HCT116 (cell line): ENCODE data around the gene MPV17L2. TPM values are rescaled to one million over a fixed set of nuclear protein-coding genes. Genes with fewer than 3 reads are reported as not detected.
A peak's percentile ranks its signal among the peaks of the same experiment; 100 is the strongest.

Source experiments
- ATAC-seq: fragments of 200-7000 bp; cut with Tn5 transposase; 2 replicates; pipeline ENCODE4 v1.9.1; 2020; ENCODE audit warnings: mild to moderate bottlenecking, moderate library complexity
- BruUV-seq: library from RNA; stranded (reverse); fragments of 400-500 nt; replicated peaks from 2 replicates; lab custom pipeline; 2021; lab: Mats Ljungman, UMichigan
- CTCF ChIA-PET: fragments of 300-600 bp; sonication (Branson Sonifier 250); formaldehyde crosslinking; loops from one replicate; lab custom pipeline; 2021; ENCODE audit warnings: antibody characterized with exemption; lab: Charles Lee
- POLR2A ChIA-PET: fragments of 300-600, 350-600 bp; sonication (Branson Sonifier 250); formaldehyde crosslinking; loops from one replicate; lab custom pipeline; 2021; ENCODE audit warnings: antibody characterized with exemption; lab: Charles Lee
- RAD21 ChIA-PET, 2 experiments: fragments of 300-600 bp; sonication (Branson Sonifier 250); formaldehyde crosslinking; loops; one replicate each; lab custom pipeline; 2023; ENCODE audit warnings: low total read pairs in 2 of 2; ENCODE audit not compliant: uncharacterized antibody in 2 of 2, unreplicated experiment in 2 of 2, low non-redundant PET in 1 of 2; lab: Charles Lee
- DNase-seq: peaks from one replicate; pipeline ENCODE4 v3.0.0-alpha.2; 2010; ENCODE audit warnings: low read depth, low spot score
- H2AFZ ChIP-seq: fragments of 200-600 bp; shearing (Covaris generic), sonication (generic); 2 replicates; pipeline ENCODE4 v1.6.1; 2017; ENCODE audit warnings: low read depth, mixed run types, mixed read lengths, antibody characterized with exemption, low read length; ENCODE audit not compliant: poor library complexity, severe bottlenecking
- H3K27ac ChIP-seq: 2 replicates; pipeline ENCODE4 v1.5.1; 2012; ENCODE audit warnings: low read depth, low read length
- H3K27me3 ChIP-seq: fragments of 200-600 bp; sonication (generic); 2 replicates; pipeline ENCODE4 v1.6.1; 2016; ENCODE audit warnings: mixed run types, low read length, mixed read lengths; ENCODE audit not compliant: insufficient read depth
- H3K36me3 ChIP-seq, 2 experiments: fragments of 200-500 bp in 1 of 2; fragments of 200-600 bp in 1 of 2; sonication (Bioruptor generic) in 1 of 2; sonication (generic) in 1 of 2; 2 replicates each; pipeline versions ENCODE4 v1.5.1 to v1.6.1; 2014 to 2016; ENCODE audit warnings: low read length in 2 of 2, inconsistent platforms in 1 of 2, mixed read lengths in 1 of 2, mixed run types in 1 of 2; ENCODE audit not compliant: insufficient read depth in 2 of 2, control insufficient read depth in 1 of 2
- H3K4me1 ChIP-seq, 2 experiments: fragments of 200-600 bp in 1 of 2; sonication (generic) in 1 of 2; 2 replicates each; pipeline versions ENCODE4 v1.5.1 to v1.6.1; 2012 to 2017; ENCODE audit warnings: low read length in 2 of 2, inconsistent platforms in 1 of 2, mild to moderate bottlenecking in 1 of 2, mixed read lengths in 1 of 2, mixed run types in 1 of 2, moderate library complexity in 1 of 2; ENCODE audit not compliant: insufficient read depth in 2 of 2, control insufficient read depth in 1 of 2
- H3K4me2 ChIP-seq: fragments of 200-600 bp; sonication (generic); 2 replicates; pipeline ENCODE4 v1.6.1; 2017; ENCODE audit warnings: mixed run types, low read length, mixed read lengths
- H3K4me3 ChIP-seq, 2 experiments: fragments of 200-600 bp in 1 of 2; sonication (generic) in 1 of 2; replicated peaks in 1 of 2; 2 replicates each; pipeline ENCODE4 v1.5.1; 2011 to 2016; ENCODE audit warnings: low read length in 2 of 2, control low read depth in 1 of 2, low read depth in 1 of 2, mild to moderate bottlenecking in 1 of 2, mixed read lengths in 1 of 2, mixed run types in 1 of 2
- H3K79me2 ChIP-seq: fragments of 200-600 bp; sonication (generic); 2 replicates; pipeline ENCODE4 v1.6.1; 2017; ENCODE audit warnings: mild to moderate bottlenecking, mixed run types, low read length, moderate library complexity, mixed read lengths; ENCODE audit not compliant: insufficient read depth
- H3K9ac ChIP-seq: fragments of 200-600 bp; sonication (generic); 2 replicates; pipeline ENCODE4 v1.6.1; 2016; ENCODE audit warnings: low read length, mixed read lengths
- H3K9me2 ChIP-seq: fragments of 200-600 bp; sonication (generic), shearing (Covaris generic); 2 replicates; pipeline ENCODE4 v1.6.1; 2017; ENCODE audit warnings: mixed run types, mild to moderate bottlenecking, moderate library complexity; ENCODE audit not compliant: insufficient read depth
- H3K9me3 ChIP-seq, 2 experiments: fragments of 200-500 bp in 1 of 2; fragments of 200-600 bp in 1 of 2; sonication (Bioruptor generic) in 1 of 2; sonication (generic) in 1 of 2; 2 replicates each; pipeline ENCODE4 v1.6.1; 2014 to 2017; ENCODE audit warnings: low read length in 2 of 2, mixed read lengths in 2 of 2, inconsistent platforms in 1 of 2, low read depth in 1 of 2, mild to moderate bottlenecking in 1 of 2, mixed run types in 1 of 2, moderate library complexity in 1 of 2; ENCODE audit not compliant: control insufficient read depth in 1 of 2, insufficient read depth in 1 of 2
- H4K20me1 ChIP-seq: fragments of 200-600 bp; sonication (generic), shearing (Covaris generic); 2 replicates; pipeline ENCODE4 v1.6.1; 2017; ENCODE audit warnings: mixed run types, mild to moderate bottlenecking, moderate library complexity; ENCODE audit not compliant: insufficient read depth
- CBX3 ChIP-seq: IDR thresholded peaks from 2 replicates; pipeline ENCODE4 v1.6.1; 2012; ENCODE audit warnings: low read depth
- CEBPB ChIP-seq: IDR thresholded peaks from 2 replicates; pipeline ENCODE4 v1.6.1; 2012; ENCODE audit warnings: low read depth
- ELF1 ChIP-seq: IDR thresholded peaks from 2 replicates; pipeline ENCODE4 v1.6.1; 2012; ENCODE audit warnings: low read depth, borderline replicate concordance
- EZH2phosphoT487 ChIP-seq: fragments of 200-600 bp; IDR thresholded peaks from 2 replicates; pipeline ENCODE4 v1.6.1; 2018; ENCODE audit warnings: antibody characterized with exemption, borderline replicate concordance
- FOSL1 ChIP-seq: IDR thresholded peaks from 2 replicates; pipeline ENCODE4 v1.6.1; 2012; ENCODE audit warnings: low read depth
- JUND ChIP-seq: IDR thresholded peaks from 2 replicates; pipeline ENCODE4 v1.6.1; 2012
- POLR2A ChIP-seq: IDR thresholded peaks from 2 replicates; pipeline ENCODE4 v1.7.0; 2011; ENCODE audit warnings: borderline replicate concordance; ENCODE audit not compliant: insufficient read depth, insufficient read length; ENCODE audit errors: extremely low read depth
- POLR2AphosphoS5 ChIP-seq: IDR thresholded peaks from 2 replicates; pipeline ENCODE4 v1.6.1; 2011; ENCODE audit warnings: mild to moderate bottlenecking, low read depth, low read length, moderate library complexity
- RAD21 ChIP-seq: IDR thresholded peaks from 2 replicates; pipeline ENCODE4 v1.6.1; 2012; ENCODE audit warnings: low read depth, mild to moderate bottlenecking
- SIN3A ChIP-seq: IDR thresholded peaks from 2 replicates; pipeline ENCODE4 v1.6.1; 2012; ENCODE audit warnings: low read depth
- SP1 ChIP-seq: IDR thresholded peaks from 2 replicates; pipeline ENCODE4 v1.6.1; 2012; ENCODE audit warnings: low read depth
- TCF7L2 ChIP-seq: IDR thresholded peaks from 2 replicates; pipeline ENCODE4 v1.7.0; 2011; ENCODE audit warnings: borderline replicate concordance, inconsistent platforms; ENCODE audit not compliant: insufficient read depth, insufficient read length; ENCODE audit errors: extremely low read depth
- YY1 ChIP-seq: IDR thresholded peaks from 2 replicates; pipeline ENCODE4 v1.6.1; 2011; ENCODE audit warnings: low read length, low read depth, moderate library complexity, mild to moderate bottlenecking; ENCODE audit not compliant: insufficient replicate concordance; ENCODE audit errors: extremely low read depth
- ZFX ChIP-seq: fragments of 450-650 bp; IDR thresholded peaks from 2 replicates; pipeline ENCODE4 v1.6.1; 2017
- ZNF274 ChIP-seq: fragments of 200-500 bp; sonication (Bioruptor generic); IDR thresholded peaks from 2 replicates; pipeline ENCODE4 v1.6.1; 2014; ENCODE audit warnings: mild to moderate bottlenecking, low read depth, low read length, inconsistent platforms
- intact Hi-C: fragments of 100-400 bp; cut with micrococcal nuclease; formaldehyde crosslinking; loops from 2 replicates; pipeline ENCODE4 v1.10.0; 2022
- total RNA-seq: library from RNA; stranded (reverse); gene quantifications from one replicate; pipeline ENCODE4 v1.2.1, GENCODE V29; 2021; ENCODE audit not compliant: unreplicated experiment
- TF ChIP-seq, protein P1 (sequence below): IDR thresholded peaks from 2 replicates; pipeline ENCODE4 v1.6.1; 2011; ENCODE audit warnings: mild to moderate bottlenecking, low read length, moderate library complexity; ENCODE audit not compliant: insufficient replicate concordance; ENCODE audit errors: extremely low read depth
- TF ChIP-seq, protein P2 (sequence below): IDR thresholded peaks from 2 replicates; pipeline ENCODE4 v1.6.1; 2012
- TF ChIP-seq, protein P3 (sequence below): IDR thresholded peaks from 2 replicates; pipeline ENCODE4 v1.6.1; 2012; ENCODE audit warnings: low read depth
- TF ChIP-seq, protein P4 (sequence below), 3 experiments: fragments of 200-600 bp in 1 of 3; sonication (generic) in 1 of 3; IDR thresholded peaks in 2 of 3; conservative IDR thresholded peaks in 1 of 3; 2 replicates each; pipeline ENCODE4 v1.5.1; 2012 to 2017; ENCODE audit warnings: low read depth in 2 of 3, low read length in 2 of 3, antibody characterized with exemption in 1 of 3, borderline replicate concordance in 1 of 3, control low read depth in 1 of 3, mild to moderate bottlenecking in 1 of 3, mixed read lengths in 1 of 3, mixed run types in 1 of 3, moderate library complexity in 1 of 3; ENCODE audit not compliant: insufficient read depth in 1 of 3

MPV17L2 gene
- total RNA-seq, 1 experiment from 2014 or later: 18.7 TPM

DNA sequence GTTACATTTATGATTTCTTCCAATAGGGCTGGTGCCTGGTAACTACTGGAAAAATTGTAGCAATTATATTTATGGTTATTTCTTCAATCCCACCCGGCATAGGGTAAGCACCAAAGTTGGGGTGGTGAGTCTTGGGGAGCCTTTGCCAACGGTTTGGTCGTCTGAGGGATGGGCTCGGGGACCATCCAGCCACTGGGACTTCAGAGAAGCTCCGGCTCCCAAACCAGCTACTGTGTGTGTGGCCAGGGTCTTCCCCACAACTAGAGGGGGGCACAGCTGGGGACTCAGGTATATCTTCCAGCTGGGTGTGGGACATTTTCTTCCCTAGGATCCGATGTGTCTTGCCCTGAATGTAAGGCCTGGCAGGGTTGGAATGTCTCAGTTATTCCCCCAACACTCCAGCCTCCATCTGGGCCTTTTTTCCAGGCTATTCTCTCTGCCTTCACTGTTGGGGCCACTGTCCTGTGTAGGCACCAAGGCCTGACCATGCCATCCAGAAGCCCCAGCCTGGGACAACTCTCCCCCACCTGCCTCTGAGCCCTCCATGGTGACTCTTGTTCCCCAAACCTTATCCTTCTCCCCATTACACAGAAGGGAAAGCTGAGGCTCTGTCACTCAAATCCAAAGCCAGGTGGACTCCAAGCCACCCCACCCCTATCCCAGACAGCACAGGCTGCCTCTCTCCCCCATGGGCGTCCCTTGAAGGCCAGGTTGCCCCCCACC is 20.5 kb upstream of the MPV17L2 start:
- RAD21 ChIA-PET: interaction anchor here in 1 of 2 experiments (0.6 kb wide), 1 partner anchor 73 kb away, joined by 3 read pairs; no protein-coding TSS in a partner anchor
- POLR2A ChIA-PET: no interaction called here
- H4K20me1 ChIP-seq: no peaks in the 10 kb centered on the region
- no peaks in the 10 kb centered on the region for H3K9me3 ChIP-seq
- 0 out of 2 replicates have a peak overlapping the region, but pooled peaks have one; percentile 78 for H3K27ac ChIP-seq
- H3K4me2 ChIP-seq: no peak overlapping the region
- H3K9me2 ChIP-seq: no peaks in the 10 kb centered on the region
- peaks cover 11 to 20% of the 10 kb centered on the region in 2 experiments for H3K4me1 ChIP-seq
- no peak overlapping the region for H3K4me3 ChIP-seq
- no TSS peak for BruUV-seq
- peaks cover 10% of the 10 kb centered on the region; the same call in 1 of the 2 replicates for H3K79me2 ChIP-seq
- no peaks in the 10 kb centered on the region for H3K27me3 ChIP-seq
- peaks cover 10 to 19% of the 10 kb centered on the region in 2 experiments; a peak in 3 of 4 replicates for H3K36me3 ChIP-seq
- H3K9ac ChIP-seq: no peak overlapping the region
- ATAC-seq (no peak), DNase-seq (no peak)
- no peak for TF ChIP-seq YY1
- TF ChIP-seq POLR2AphosphoS5: no peak
- TF ChIP-seq SP1: no peak
- no peak for TF ChIP-seq FOSL1
- no peak for TF ChIP-seq RAD21
- TF ChIP-seq CBX3: no peak
- no peak for TF ChIP-seq TCF7L2
- no peak for TF ChIP-seq ZFX
- no peak for TF ChIP-seq EZH2phosphoT487
- TF ChIP-seq ZNF274: no peak
- no peak for TF ChIP-seq JUND
- TF ChIP-seq, protein P1, sequence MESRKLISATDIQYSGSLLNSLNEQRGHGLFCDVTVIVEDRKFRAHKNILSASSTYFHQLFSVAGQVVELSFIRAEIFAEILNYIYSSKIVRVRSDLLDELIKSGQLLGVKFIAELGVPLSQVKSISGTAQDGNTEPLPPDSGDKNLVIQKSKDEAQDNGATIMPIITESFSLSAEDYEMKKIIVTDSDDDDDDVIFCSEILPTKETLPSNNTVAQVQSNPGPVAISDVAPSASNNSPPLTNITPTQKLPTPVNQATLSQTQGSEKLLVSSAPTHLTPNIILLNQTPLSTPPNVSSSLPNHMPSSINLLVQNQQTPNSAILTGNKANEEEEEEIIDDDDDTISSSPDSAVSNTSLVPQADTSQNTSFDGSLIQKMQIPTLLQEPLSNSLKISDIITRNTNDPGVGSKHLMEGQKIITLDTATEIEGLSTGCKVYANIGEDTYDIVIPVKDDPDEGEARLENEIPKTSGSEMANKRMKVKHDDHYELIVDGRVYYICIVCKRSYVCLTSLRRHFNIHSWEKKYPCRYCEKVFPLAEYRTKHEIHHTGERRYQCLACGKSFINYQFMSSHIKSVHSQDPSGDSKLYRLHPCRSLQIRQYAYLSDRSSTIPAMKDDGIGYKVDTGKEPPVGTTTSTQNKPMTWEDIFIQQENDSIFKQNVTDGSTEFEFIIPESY: no peak
- TF ChIP-seq, protein P2, sequence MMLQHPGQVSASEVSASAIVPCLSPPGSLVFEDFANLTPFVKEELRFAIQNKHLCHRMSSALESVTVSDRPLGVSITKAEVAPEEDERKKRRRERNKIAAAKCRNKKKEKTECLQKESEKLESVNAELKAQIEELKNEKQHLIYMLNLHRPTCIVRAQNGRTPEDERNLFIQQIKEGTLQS: no peak
- TF ChIP-seq ELF1: no peak
- TF ChIP-seq, protein P3, sequence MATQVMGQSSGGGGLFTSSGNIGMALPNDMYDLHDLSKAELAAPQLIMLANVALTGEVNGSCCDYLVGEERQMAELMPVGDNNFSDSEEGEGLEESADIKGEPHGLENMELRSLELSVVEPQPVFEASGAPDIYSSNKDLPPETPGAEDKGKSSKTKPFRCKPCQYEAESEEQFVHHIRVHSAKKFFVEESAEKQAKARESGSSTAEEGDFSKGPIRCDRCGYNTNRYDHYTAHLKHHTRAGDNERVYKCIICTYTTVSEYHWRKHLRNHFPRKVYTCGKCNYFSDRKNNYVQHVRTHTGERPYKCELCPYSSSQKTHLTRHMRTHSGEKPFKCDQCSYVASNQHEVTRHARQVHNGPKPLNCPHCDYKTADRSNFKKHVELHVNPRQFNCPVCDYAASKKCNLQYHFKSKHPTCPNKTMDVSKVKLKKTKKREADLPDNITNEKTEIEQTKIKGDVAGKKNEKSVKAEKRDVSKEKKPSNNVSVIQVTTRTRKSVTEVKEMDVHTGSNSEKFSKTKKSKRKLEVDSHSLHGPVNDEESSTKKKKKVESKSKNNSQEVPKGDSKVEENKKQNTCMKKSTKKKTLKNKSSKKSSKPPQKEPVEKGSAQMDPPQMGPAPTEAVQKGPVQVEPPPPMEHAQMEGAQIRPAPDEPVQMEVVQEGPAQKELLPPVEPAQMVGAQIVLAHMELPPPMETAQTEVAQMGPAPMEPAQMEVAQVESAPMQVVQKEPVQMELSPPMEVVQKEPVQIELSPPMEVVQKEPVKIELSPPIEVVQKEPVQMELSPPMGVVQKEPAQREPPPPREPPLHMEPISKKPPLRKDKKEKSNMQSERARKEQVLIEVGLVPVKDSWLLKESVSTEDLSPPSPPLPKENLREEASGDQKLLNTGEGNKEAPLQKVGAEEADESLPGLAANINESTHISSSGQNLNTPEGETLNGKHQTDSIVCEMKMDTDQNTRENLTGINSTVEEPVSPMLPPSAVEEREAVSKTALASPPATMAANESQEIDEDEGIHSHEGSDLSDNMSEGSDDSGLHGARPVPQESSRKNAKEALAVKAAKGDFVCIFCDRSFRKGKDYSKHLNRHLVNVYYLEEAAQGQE: no peak
- TF ChIP-seq CEBPB: no peak
- TF ChIP-seq, protein P4, sequence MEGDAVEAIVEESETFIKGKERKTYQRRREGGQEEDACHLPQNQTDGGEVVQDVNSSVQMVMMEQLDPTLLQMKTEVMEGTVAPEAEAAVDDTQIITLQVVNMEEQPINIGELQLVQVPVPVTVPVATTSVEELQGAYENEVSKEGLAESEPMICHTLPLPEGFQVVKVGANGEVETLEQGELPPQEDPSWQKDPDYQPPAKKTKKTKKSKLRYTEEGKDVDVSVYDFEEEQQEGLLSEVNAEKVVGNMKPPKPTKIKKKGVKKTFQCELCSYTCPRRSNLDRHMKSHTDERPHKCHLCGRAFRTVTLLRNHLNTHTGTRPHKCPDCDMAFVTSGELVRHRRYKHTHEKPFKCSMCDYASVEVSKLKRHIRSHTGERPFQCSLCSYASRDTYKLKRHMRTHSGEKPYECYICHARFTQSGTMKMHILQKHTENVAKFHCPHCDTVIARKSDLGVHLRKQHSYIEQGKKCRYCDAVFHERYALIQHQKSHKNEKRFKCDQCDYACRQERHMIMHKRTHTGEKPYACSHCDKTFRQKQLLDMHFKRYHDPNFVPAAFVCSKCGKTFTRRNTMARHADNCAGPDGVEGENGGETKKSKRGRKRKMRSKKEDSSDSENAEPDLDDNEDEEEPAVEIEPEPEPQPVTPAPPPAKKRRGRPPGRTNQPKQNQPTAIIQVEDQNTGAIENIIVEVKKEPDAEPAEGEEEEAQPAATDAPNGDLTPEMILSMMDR (IDR thresholded peaks at IDR 0.05 in 2 of 3, conservative IDR thresholded peaks at IDR 0.05 in 1 of 3; ENCODE audit: borderline replicate concordance in 1 of 3, insufficient read depth in 1 of 3, low read depth in 2 of 3, low read length in 2 of 3): no peak
- TF ChIP-seq SIN3A: no peak
- TF ChIP-seq POLR2A: no peak
- no peak overlapping the region for H2AFZ ChIP-seq
- intact Hi-C loops: no loop called here
- CTCF ChIA-PET: no interaction called here
